ENCODE measurements around the gene PRRG4. TPM values are rescaled to one million over a fixed set of nuclear protein-coding genes. Genes with fewer than 3 reads are reported as not detected.

Gene PRRG4
- total RNA-seq, 1 experiment from 2014 or later: 1.2 TPM

- Histone ChIP-seq H4K5ac (ENCODE audit: insufficient read length, low read depth, low read length) (no peak overlapping the region), H2AK5ac (ENCODE audit: insufficient read length, low read length) (no peak overlapping the region), H2BK12ac (ENCODE audit: insufficient read length, low read depth, low read length) (no peak overlapping the region), H3K27ac (ENCODE audit: insufficient read length, low read depth, low read length) (no peak overlapping the region), H3K4me2 (ENCODE audit: insufficient read depth, insufficient read length, low read length) (no peak overlapping the region), H2BK20ac (ENCODE audit: low read depth, low read length, poor library complexity, severe bottlenecking) (no peak overlapping the region), H3K9ac (ENCODE audit: extremely low read depth, insufficient read length, low read length) (peak overlapping the region; percentile 85), H2AFZ (ENCODE audit: low read length) (no peak overlapping the region), H3K79me2 (ENCODE audit: insufficient read depth, low read length) (peaks cover 42% of the 10 kb centered on the region), H4K20me1 (ENCODE audit: control insufficient read depth, insufficient read depth, insufficient read length) (no peaks in the 10 kb centered on the region), H2BK120ac (ENCODE audit: low read depth, low read length, poor library complexity, severe bottlenecking) (no peak overlapping the region), H3K56ac (ENCODE audit: insufficient read length, low read depth, low read length) (no peak overlapping the region), H4K8ac (replicated peaks; ENCODE audit: insufficient read length, low read depth, low read length) (no peak overlapping the region), H3K23me2 (ENCODE audit: insufficient read length, low read depth, low read length, poor library complexity, severe bottlenecking) (peaks cover 4% of the 10 kb centered on the region), H3K9me3 (ENCODE audit: control insufficient read depth, low read depth, low read length) (no peaks in the 10 kb centered on the region), H3T11ph (ENCODE audit: low read length) (no peak overlapping the region), H3K23ac (ENCODE audit: insufficient read length, low read depth, low read length) (no peak overlapping the region), H2BK15ac (ENCODE audit: low read depth, low read length) (no peak overlapping the region), H2BK5ac (ENCODE audit: insufficient read length, low read length) (no peak overlapping the region), H3K18ac (ENCODE audit: insufficient read length, low read depth, low read length) (peak overlapping the region; percentile 74), H4K91ac (ENCODE audit: insufficient read length, low read depth, low read length) (no peak overlapping the region), H3K79me1 (ENCODE audit: insufficient read depth, low read depth, low read length, poor library complexity, severe bottlenecking) (no peaks in the 10 kb centered on the region), H3K14ac (ENCODE audit: insufficient read depth, low read length) (peak overlapping the region; percentile 76), H3K4ac (ENCODE audit: low read depth, low read length) (no peak overlapping the region), H3K27me3 (ENCODE audit: insufficient read depth, low read length) (no peaks in the 10 kb centered on the region), H3K4me1 (ENCODE audit: insufficient read depth, low read length) (peaks cover 6% of the 10 kb centered on the region)
- peaks cover 42 to 43% of the 10 kb centered on the region in 2 experiments for H3K4me1 Mint-ChIP-seq
- peaks cover 15 to 16% of the 10 kb centered on the region in 2 experiments for H3K9me3 Mint-ChIP-seq
- WGBS (ENCODE audit: extremely low coverage, insufficient read length, low lambda C conversion rate): no CpG with 5 or more reads among the region's 32 CpGs
- H3K4me3 Mint-ChIP-seq: peak overlapping the region; percentile 90 to 95; a peak in 3 of 5 replicates
- no peak overlapping the region for H3K27ac Mint-ChIP-seq
- H3K36me3 Mint-ChIP-seq (ENCODE audit: insufficient read depth in 1 of 3, low read depth in 3 of 3): peaks cover 13 to 44% (median 36%) of the 10 kb centered on the region in 3 experiments
- TF ChIP-seq CTCF (conservative IDR thresholded peaks at IDR 0.05): no peak
- DNase-seq: no peak
- no peaks in the 10 kb centered on the region for H3K27me3 Mint-ChIP-seq (ENCODE audit: low read depth)
Measured at GRCh38 chr11:32893093-32893342, 63.3 kb downstream of the PRRG4 start.

All from H9 (cell line).